Suppressor macrophage (primary cell): ENCODE data around the gene POLR2E.
"Not testable (repeated sequence)": the region's sequence is repeated elsewhere in the genome, so short reads cannot be mapped to it uniquely, and the experiment has no call there.

Source experiments
- DNase-seq, 4 experiments: peaks; one replicate each; pipeline ENCODE4 v3.0.0-alpha.2; 2020 to 2022
- total RNA-seq, 17 experiments: gene quantifications; one replicate each; lab custom pipeline; 2026; ENCODE audit warnings: mixed read lengths in 6 of 17, inconsistent platforms in 3 of 17; lab: John Stamatoyannopoulos, UW

The POLR2E gene
- 42.2 to 119 (median 63.2) reads per million in 17 experiments for total RNA-seq

GRCh38 chr19:1094978-1095701, at the start of gene POLR2E:
Gene POLR2E, minus strand, starts transcription at chr19:1095375. Its CDS starts 60 bp downstream, at chr19:1095315.
- DNase-seq, result peak; percentile 99

GRCh38 chr19:1144741-1145140, 49.6 kb upstream of the POLR2E start:
- DNase-seq, result no peak

- DNase-seq, result no peak
Observed at GRCh38 chr19:1143828-1144399, 48.7 kb upstream of the POLR2E start.

DNA sequence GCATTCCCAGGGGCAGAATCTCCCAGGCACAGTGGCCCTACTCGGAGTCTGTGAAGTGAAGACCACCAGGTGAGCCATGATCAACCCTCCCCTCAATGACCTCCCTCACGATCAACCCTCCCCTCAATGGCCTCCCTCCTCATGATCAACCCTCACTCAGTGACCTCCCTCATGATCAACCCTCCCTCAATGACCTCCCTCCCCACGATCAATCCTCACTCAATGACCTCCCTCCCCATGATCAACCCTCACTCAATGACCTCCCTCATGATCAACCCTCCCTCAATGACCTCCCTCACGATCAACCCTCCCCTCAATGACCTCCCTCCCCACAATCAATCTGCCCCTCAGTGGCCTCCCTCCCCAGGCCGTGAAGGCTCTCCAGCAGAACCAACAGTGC, 46.8 kb upstream of the POLR2E start:
- no peak for DNase-seq

- DNase-seq, result peak in 3 of 4 experiments; percentile 20 to 42 (median 36)
Observed at GRCh38 chr19:1140272-1141027, 45.3 kb upstream of the POLR2E start.

GRCh38 chr19:1139126-1139525, 44.0 kb upstream of the POLR2E start:
- no peak for DNase-seq

DNA sequence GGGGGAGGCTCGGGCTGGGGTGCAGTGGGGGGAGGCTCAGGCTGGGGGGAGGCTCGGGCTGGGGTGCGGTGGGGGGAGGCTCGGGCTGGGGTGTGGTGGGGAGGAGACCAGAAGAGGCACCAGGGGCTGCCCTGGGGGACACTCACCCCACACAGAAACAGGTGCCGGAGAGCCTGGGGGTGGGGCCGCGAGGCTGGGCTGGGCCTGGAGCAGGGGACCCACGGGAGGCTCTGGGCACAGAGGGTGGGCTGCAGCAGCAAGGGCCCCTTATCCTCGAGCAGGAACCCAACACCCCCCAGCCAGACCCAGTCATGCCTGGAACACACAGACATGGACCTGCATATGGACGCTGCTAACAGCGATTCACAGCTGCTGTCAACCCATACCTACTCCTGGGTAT, 42.9 kb upstream of the POLR2E start:
- no peak for DNase-seq

DNA sequence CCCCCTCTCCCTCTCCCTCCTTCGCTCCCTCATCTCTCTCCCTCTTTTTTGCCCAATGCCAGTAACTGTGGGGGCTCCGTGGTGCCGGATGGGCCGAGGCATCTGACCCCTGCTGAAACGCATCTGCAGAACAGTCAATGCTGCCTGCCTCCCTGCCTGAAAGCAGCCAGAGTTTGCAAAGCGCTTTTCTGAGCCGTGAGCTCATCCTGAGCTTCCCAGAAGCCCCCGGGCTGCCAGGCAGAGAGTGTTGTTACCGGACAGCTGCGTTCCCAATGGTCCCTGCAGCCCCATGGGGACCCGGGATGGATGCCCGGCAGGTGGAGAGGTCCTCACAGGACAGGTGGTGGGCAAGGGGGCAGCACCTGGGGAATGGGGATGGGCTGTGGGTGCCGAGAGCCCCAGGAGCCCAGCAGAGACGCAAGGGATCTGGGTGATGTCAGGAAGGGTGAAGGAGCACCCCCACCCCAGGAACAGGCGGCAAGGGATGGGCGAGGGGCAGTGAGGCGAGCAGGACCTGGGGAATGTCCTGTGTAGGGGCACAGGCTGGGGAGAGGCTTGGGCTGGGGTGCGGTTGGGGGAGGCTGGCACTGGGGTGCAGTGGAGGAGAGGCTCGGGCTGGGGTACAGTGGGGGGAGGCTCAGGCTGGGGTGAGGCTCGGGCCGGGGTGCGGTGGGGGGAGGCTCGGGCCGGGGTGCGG, 41.6 kb upstream of the POLR2E start:
- no peak for DNase-seq

DNA sequence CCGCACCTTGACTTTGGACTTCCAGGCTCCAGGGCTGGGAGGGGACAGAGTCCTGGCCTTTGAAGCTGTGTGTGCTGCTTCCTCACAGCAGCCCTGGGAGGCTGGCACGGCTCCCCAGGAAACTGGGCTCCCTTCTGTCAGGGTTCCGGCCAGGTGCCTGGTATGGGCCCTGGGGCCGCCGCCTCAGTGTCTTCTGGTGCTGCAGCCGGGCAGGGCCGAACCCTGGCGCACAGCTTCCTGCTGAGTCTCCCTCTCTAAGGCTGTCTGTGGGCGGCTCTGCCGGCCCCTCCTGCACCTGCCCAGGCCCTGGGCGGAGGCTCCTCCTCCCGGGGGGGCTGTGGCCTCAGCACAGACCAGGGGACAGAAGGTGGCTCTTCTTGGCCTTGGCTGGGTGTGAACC, 41.0 kb upstream of the POLR2E start:
- no peak for DNase-seq

- DNase-seq, result no peak
Observed at GRCh38 chr19:1135454-1135853, 40.3 kb upstream of the POLR2E start.

- no peak for DNase-seq
Observed at GRCh38 chr19:1134431-1134830, 39.3 kb upstream of the POLR2E start.

GRCh38 chr19:1133471-1133929, 38.3 kb upstream of the POLR2E start:
- peak in 3 of 4 experiments; percentile 29 to 42 (median 31) for DNase-seq

- peak in 3 of 4 experiments; percentile 35 to 54 (median 35) for DNase-seq
Observed at GRCh38 chr19:1132552-1133383, 37.6 kb upstream of the POLR2E start.

DNA sequence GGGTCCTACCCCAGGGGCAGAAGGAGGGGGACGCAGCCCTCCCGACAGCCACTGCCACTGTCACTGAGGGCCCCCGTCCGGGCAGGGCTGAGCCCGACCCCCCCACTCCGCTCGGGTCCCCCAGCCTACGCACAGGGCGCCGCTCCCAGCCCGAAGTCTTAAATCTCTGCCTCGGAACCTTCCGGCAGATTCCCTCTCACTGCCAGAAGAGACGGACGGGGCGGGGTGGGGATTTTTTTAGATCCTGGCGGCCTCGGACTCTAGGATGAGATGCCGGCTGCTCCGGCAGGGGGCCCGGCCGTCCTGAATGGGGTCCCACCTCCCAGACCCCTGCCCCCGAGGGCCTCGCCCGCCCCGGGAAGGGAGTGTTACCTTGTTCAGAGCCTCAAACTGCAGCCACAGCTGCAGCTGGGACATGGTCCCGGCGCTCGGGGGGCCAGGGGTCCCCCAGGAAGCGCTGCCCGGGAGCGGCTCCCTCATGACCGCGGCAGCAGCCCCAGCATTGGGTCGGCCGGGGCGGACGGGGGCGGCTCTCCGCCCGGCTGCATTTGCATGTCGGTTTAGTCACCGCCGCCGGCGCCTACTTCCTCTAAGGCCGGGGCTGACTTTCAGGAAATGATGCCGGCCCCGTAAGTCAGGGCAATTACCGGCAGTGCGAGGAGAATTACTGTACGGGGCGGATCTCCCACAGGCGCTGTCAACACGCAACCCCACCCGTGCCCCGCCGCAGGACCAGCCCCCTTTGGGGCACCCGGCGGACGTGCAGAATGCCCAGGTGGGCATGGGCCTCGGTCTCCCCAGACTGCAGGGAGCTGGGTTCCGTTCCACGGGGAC, 36.8 kb upstream of the POLR2E start:
- DNase-seq, result peak; percentile 93 to 97 (median 97)

- peak in 1 of 4 experiments; percentile 36 for DNase-seq
Observed at GRCh38 chr19:1130771-1131717, 35.9 kb upstream of the POLR2E start.

DNA sequence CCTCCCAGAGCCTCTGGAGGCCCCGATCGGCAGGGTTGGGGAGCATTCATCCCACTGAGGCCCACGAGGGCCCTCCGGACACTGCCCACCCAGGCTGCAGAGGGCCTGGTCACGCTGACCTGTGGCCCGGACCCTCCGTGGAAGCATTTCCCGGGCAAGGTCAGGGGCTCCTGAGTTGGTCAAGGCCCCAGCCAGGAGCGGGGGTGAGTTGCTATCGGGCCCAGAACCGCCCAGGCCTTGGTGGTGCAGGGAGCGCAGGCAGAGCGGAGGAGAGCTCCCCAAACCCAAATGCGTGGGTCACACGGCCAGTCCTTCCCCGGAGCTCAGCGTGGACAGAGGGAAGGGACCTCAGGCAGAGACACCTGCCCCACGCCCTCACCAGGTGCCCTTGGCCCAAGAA, 34.4 kb upstream of the POLR2E start:
- DNase-seq, result no peak

DNA sequence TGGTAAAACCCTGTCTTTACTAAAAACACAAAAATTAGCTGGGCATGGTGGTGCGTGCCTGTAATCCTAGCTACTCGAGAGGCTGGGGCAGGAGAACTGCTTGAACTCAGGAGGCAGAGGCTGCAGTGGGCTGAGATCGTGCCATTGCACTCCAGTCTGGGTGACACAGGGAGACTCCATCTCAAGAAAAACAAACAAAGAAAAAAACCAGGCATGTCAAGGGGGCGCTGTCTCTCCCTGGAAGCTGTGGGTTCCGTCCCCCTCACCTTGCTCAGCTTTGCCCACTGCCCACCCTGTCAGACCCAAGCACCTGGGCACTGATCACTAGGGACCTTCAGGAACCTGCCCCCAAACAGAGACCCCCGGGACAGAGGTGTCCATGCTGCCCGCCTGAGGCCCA, 33.9 kb upstream of the POLR2E start:
- not testable (repeated sequence) for DNase-seq

GRCh38 chr19:1128106-1128505, 32.9 kb upstream of the POLR2E start:
- DNase-seq, result no peak

GRCh38 chr19:1126984-1127760, 32.0 kb upstream of the POLR2E start:
- DNase-seq, result no peak
